PC-9 (cell line): ENCODE data around the gene ZFP36L1.

ENCODE experiments used
- EZH2 ChIP-seq: fragments of 200-600 bp; sonication (generic); IDR thresholded peaks from 2 replicates; pipeline ENCODE4 v1.8.0; 2017; ENCODE audit warnings: antibody characterized with exemption, low read depth
- TF ChIP-seq, protein P1 (sequence below): fragments of 200-600 bp; sonication (generic); conservative IDR thresholded peaks from 2 replicates; pipeline ENCODE4 v1.6.1; 2017; ENCODE audit warnings: mixed run types, antibody characterized with exemption, mild to moderate bottlenecking, moderate library complexity

- TF ChIP-seq, protein P1, sequence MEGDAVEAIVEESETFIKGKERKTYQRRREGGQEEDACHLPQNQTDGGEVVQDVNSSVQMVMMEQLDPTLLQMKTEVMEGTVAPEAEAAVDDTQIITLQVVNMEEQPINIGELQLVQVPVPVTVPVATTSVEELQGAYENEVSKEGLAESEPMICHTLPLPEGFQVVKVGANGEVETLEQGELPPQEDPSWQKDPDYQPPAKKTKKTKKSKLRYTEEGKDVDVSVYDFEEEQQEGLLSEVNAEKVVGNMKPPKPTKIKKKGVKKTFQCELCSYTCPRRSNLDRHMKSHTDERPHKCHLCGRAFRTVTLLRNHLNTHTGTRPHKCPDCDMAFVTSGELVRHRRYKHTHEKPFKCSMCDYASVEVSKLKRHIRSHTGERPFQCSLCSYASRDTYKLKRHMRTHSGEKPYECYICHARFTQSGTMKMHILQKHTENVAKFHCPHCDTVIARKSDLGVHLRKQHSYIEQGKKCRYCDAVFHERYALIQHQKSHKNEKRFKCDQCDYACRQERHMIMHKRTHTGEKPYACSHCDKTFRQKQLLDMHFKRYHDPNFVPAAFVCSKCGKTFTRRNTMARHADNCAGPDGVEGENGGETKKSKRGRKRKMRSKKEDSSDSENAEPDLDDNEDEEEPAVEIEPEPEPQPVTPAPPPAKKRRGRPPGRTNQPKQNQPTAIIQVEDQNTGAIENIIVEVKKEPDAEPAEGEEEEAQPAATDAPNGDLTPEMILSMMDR: no peak
- TF ChIP-seq EZH2: no peak
Observed at GRCh38 chr14:68753690-68754089, 39.2 kb downstream of the ZFP36L1 start.
